ENCODE results near the gene DCAKD.
A peak's percentile ranks its signal among the peaks of the same experiment; 100 is the strongest.
"Not testable (repeated sequence)": the region's sequence is repeated elsewhere in the genome, so short reads cannot be mapped to it uniquely, and the experiment has no call there.

The DCAKD gene

GRCh38 chr17:45061606-45062205 is 10.3 kb upstream of the DCAKD start:
- peak; percentile 67 for DNase-seq

GRCh38 chr17:45060797-45061605 is 9.6 kb upstream of the DCAKD start, which contains the start of gene NMT1:
NMT1 (plus strand) TSS chr17:45061317; CDS start chr17:45061330, 13 bp downstream.
- DNase-seq: peak; percentile 98

- no peak for DNase-seq
Observed at GRCh38 chr17:45060382-45060796, 9.0 kb upstream of the DCAKD start.

- DNase-seq: no peak
Observed at GRCh38 chr17:45052052-45052772, 780 bp upstream of the DCAKD start.

- DNase-seq: not testable (repeated sequence)
Observed at GRCh38 chr17:45051720-45052051, 254 bp upstream of the DCAKD start.

- no peak for DNase-seq
Observed at GRCh38 chr17:45050481-45051059, 862 bp downstream of the DCAKD start.

GRCh38 chr17:45048795-45049563 is 2.5 kb downstream of the DCAKD start:
- no peak for DNase-seq

GRCh38 chr17:45046537-45047125 is 4.8 kb downstream of the DCAKD start:
- DNase-seq: peak; percentile 15

GRCh38 chr17:45043813-45044540 is 7.5 kb downstream of the DCAKD start:
- DNase-seq: no peak

GRCh38 chr17:45042346-45043120 is 8.9 kb downstream of the DCAKD start:
- no peak for DNase-seq

- no peak for DNase-seq
Observed at GRCh38 chr17:45040459-45040858, 11.0 kb downstream of the DCAKD start.

- DNase-seq: no peak
Observed at GRCh38 chr17:45038728-45039634, 12.5 kb downstream of the DCAKD start.

- DNase-seq: no peak
Observed at GRCh38 chr17:45036691-45037090, 14.7 kb downstream of the DCAKD start.

GRCh38 chr17:45035848-45036247 is 15.6 kb downstream of the DCAKD start:
- DNase-seq: no peak

- DNase-seq: no peak
Observed at GRCh38 chr17:45034599-45034998, 16.8 kb downstream of the DCAKD start.

GRCh38 chr17:45032174-45032541 is 19.3 kb downstream of the DCAKD start:
- DNase-seq: no peak

GRCh38 chr17:45031231-45032173 is 19.9 kb downstream of the DCAKD start:
- DNase-seq: no peak

GRCh38 chr17:45030733-45031132 is 20.7 kb downstream of the DCAKD start:
- DNase-seq: no peak
